GM18519 (cell line): ENCODE measurements around the gene LYZL4.

Source experiments
- ATAC-seq: cut with Tn5 transposase; IDR thresholded peaks from one replicate; pipeline ENCODE4 v1.9.1; 2021; ENCODE audit warnings: mild to moderate bottlenecking, moderate library complexity; ENCODE audit not compliant: unreplicated experiment, low FRiP score

LYZL4 gene

DNA sequence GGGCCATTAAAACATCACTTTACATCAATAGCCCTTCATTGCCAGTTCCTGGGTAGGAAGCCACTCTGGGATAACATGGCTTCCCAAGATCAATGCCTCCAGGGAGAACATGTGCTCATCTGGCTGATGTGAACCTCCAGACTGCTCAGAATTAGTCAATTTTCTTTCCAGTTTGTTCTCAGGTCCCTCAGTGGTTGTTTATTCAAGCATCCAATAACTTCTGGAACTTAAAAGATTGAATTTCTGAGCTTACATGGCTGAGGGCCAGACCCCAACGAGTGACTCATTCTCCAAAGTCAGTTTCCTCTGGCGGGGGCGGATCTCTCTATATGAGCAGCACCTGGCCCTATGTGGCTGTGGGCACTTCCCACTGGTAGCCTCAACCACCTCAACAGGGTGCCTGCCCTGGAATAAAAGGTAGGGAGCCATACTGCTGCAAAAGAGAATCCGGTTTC lies 34.0 kb downstream of the LYZL4 start:
- no peak for ATAC-seq

- no peak for ATAC-seq
These were observed 35.1 kb downstream of the LYZL4 start for GRCh38 chr3:42375121-42375800.

GRCh38 chr3:42371776-42372175 lies 38.6 kb downstream of the LYZL4 start:
- ATAC-seq, result no peak

GRCh38 chr3:42369832-42370231 lies 40.6 kb downstream of the LYZL4 start:
- ATAC-seq, result no peak

GRCh38 chr3:42369304-42369703 lies 41.1 kb downstream of the LYZL4 start:
- ATAC-seq, result no peak

DNA sequence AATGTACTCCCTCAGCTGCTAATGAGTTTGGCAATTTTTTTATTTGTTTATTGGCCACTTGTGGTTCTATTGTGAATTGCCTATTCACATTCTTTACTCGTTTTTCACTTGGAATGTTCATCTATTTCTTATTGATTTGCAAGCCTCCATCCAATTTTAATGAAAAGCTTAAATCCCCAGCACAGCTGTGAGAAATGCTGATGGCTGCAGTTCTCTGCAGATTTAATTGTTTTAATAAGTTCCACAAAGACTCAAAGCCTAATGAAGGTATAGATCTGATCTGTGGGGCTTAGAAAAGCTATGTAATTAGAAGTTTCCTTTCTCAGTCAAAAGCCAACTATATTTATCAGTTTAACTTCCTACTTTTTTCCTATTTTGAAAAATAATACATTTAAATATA lies 41.5 kb downstream of the LYZL4 start:
- ATAC-seq, result no peak

GRCh38 chr3:42367903-42368302 lies 42.5 kb downstream of the LYZL4 start:
- ATAC-seq, result no peak

DNA sequence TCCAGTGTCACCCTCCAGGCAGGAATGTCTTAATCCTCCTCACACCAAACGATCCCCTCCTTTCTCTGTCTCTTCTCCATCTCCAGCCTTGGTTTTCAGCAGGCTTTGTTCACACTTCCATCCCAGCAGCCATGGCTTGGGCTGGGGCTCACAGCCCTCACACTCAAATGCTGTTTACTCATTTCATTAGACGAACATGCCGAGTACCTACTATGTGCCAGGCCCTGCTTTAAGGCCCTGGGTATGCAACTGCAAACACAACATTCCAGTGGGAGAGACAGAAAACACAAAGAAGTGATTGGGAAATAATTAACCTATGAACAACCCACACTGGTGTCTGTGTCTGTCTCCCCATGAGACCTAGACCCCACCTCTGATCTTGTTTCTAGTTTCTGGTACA lies 43.9 kb downstream of the LYZL4 start:
- ATAC-seq, result no peak

DNA sequence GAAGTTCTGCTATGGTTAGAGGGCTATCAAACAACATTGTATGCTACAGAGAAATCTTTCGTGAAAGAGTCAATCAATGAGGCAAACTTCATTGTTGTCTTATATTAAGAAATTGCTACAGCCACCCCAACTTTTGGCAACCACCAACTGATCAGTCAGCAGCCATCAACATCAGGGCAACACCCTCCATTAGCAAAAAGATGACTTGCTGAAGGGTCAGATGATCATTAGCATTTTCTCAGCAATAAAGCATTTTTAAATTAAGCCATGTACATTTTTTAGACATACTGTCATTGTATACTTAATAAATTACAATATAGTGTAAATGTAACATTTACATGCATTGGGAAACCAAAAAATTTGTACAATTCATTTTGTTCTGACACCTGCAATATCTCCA lies 53.1 kb downstream of the LYZL4 start:
- no peak for ATAC-seq

GRCh38 chr3:42355612-42356011 lies 54.8 kb downstream of the LYZL4 start:
- no peak for ATAC-seq

- ATAC-seq, result no peak
These were observed 56.8 kb downstream of the LYZL4 start for GRCh38 chr3:42353631-42354030.

GRCh38 chr3:42351207-42351606 lies 59.2 kb downstream of the LYZL4 start:
- no peak for ATAC-seq

- ATAC-seq, result no peak
These were observed 60.4 kb downstream of the LYZL4 start for GRCh38 chr3:42349765-42350594.

DNA sequence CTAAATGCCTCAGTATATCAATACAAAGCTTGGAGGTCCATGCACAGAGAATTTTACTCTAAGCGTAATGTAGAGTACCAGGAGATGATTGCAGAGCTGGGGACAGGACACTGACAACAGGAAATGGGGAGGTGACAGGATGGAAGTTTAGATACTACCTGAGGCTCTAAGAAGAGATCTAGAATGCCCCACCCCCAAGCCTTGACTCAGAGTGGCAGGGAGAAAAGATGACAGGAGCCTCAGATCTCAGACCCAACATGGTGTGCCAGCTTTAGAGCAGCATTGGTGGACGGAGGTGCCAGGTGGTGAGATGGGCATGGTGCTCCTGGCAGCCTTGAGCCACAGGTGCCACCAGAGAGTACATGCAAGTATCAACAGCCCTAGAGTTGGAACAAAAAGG lies 62.5 kb downstream of the LYZL4 start:
- no peak for ATAC-seq
